Testis (tissue), 3 donors: ENCODE measurements around the gene AKAP6. TPM values are rescaled to one million over a fixed set of nuclear protein-coding genes. Genes with fewer than 3 reads are reported as not detected.

Experiments used
- DNase-seq: peaks from one replicate; pipeline ENCODE4 v3.0.0-alpha.2; 2019
- H3K27ac ChIP-seq, 2 donors: fragments of 200-600 bp; sonication (generic); one replicate each; pipeline ENCODE4 v1.5.1; 2019
- H3K27me3 ChIP-seq: fragments of 200-600 bp; sonication (generic); one replicate; pipeline ENCODE4 v1.5.1; 2019
- H3K36me3 ChIP-seq: fragments of 200-600 bp; sonication (generic); one replicate; pipeline ENCODE4 v1.5.1; 2017; ENCODE audit warnings: low read depth; ENCODE audit errors: missing control alignments
- H3K4me1 ChIP-seq: fragments of 200-600 bp; sonication (generic); one replicate; pipeline ENCODE4 v1.5.1; 2019
- H3K4me3 ChIP-seq, 2 donors: fragments of 200-600 bp; sonication (generic); one replicate each; pipeline ENCODE4 v1.5.1; 2017 to 2019
- H3K9me3 ChIP-seq: fragments of 200-600 bp; sonication (generic); one replicate; pipeline ENCODE4 v1.5.1; 2017
- POLR2A ChIP-seq: fragments of 450-650 bp; IDR thresholded peaks from one replicate; pipeline ENCODE4 v1.6.1; 2017; ENCODE audit warnings: antibody characterized with exemption, mild to moderate bottlenecking, moderate library complexity
- WGBS, 2 donors: methylation state at CpG; one replicate each; pipeline ENCODE4 v1.1.5; 2018; 5-methylcytosine and 5-hydroxymethylcytosine counted together
- intact Hi-C: fragments of 100-400 bp; cut with DNase I; formaldehyde crosslinking; loops from one replicate; pipeline ENCODE4 v1.15.1; 2023; ENCODE audit warnings: low total_unique reads
- polyA plus RNA-seq: library from polyadenylated mRNA; stranded (reverse); fragments of 350-450 nt; fragmentation: Illumina TruSeq; extraction: RNeasy Lipid Tissue Mini Kit (QIAGEN cat#74804); gene quantifications from one replicate; pipeline ENCODE4 v1.2.3, GENCODE V29; 2014; ENCODE audit warnings: low read depth, low replicate concordance; ENCODE audit not compliant: insufficient read depth
- total RNA-seq, 2 donors: library from RNA; depleted of rRNA; stranded (reverse); fragments of >200 nt; gene quantifications; one replicate each; pipeline ENCODE4 v1.2.3, GENCODE V29; 2016
- TF ChIP-seq, protein P1 (sequence below), 3 experiments: fragments of 450-650 bp in 2 of 3; fragments of 200-600 bp in 1 of 3; sonication (generic) in 1 of 3; IDR thresholded peaks; one replicate each; pipeline ENCODE4 v1.5.1; 2016 to 2019; ENCODE audit warnings: antibody characterized with exemption in 3 of 3, mild to moderate bottlenecking in 2 of 3, moderate library complexity in 1 of 3

AKAP6 gene
- total and polyA plus RNA-seq, 3 donors from 2014 or later, result 26.6 to 30.9 (median 30.9) TPM

GRCh38 chr14:32481707-32482106, 152.6 kb downstream of the AKAP6 start:
- DNase-seq, result no peak
- intact Hi-C loops, result no loop called here
- TF ChIP-seq, protein P1, sequence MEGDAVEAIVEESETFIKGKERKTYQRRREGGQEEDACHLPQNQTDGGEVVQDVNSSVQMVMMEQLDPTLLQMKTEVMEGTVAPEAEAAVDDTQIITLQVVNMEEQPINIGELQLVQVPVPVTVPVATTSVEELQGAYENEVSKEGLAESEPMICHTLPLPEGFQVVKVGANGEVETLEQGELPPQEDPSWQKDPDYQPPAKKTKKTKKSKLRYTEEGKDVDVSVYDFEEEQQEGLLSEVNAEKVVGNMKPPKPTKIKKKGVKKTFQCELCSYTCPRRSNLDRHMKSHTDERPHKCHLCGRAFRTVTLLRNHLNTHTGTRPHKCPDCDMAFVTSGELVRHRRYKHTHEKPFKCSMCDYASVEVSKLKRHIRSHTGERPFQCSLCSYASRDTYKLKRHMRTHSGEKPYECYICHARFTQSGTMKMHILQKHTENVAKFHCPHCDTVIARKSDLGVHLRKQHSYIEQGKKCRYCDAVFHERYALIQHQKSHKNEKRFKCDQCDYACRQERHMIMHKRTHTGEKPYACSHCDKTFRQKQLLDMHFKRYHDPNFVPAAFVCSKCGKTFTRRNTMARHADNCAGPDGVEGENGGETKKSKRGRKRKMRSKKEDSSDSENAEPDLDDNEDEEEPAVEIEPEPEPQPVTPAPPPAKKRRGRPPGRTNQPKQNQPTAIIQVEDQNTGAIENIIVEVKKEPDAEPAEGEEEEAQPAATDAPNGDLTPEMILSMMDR (IDR thresholded peaks at IDR 0.05), result no peak
- TF ChIP-seq POLR2A, result no peak
- no peak overlapping the region for H3K27ac ChIP-seq
- H3K4me3 ChIP-seq, result no peak overlapping the region
- H3K4me1 ChIP-seq, result no peaks in the 10 kb centered on the region
- no peaks in the 10 kb centered on the region for H3K9me3 ChIP-seq
- 42 to 44% methylated on average over 1 of the region's 1 CpG for WGBS, 2 donors
- H3K27me3 ChIP-seq, result no peaks in the 10 kb centered on the region
- no peaks in the 10 kb centered on the region for H3K36me3 ChIP-seq

GRCh38 chr14:32491416-32492016, 162.4 kb downstream of the AKAP6 start:
- Histone ChIP-seq H3K36me3 (no peaks in the 10 kb centered on the region), H3K4me3 (no peak overlapping the region), H3K9me3 (no peaks in the 10 kb centered on the region), H3K4me1 (no peaks in the 10 kb centered on the region), H3K27me3 (no peaks in the 10 kb centered on the region), H3K27ac (no peak overlapping the region)
- intact Hi-C loops, result no loop called here
- DNase-seq, result no peak
- TF ChIP-seq, protein P1 (IDR thresholded peaks at IDR 0.05), result no peak
- no peak for TF ChIP-seq POLR2A
- WGBS, 2 donors, result 92 to 97% methylated on average over 3 of the region's 3 CpGs

DNA sequence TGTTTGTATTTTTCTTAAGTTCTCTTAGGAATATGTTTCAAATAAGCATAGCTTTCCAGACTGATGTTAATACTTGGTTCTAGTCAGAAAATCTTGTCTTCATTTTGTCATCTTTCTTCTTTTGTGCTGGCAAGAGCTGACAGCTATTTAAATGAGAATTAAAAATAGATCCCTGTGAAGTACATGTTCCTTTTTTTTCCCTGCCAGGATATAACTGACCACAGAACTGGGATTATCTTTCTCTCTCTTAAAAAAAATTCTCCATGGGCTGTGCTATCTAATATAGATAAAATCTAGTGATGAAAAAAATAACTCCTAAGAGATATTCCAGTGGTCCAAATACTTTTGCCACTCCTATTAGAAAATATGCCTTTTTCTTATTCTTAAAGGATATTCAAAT, 163.4 kb downstream of the AKAP6 start:
- Histone ChIP-seq H3K4me3 (no peak overlapping the region), H3K4me1 (no peaks in the 10 kb centered on the region), H3K36me3 (no peaks in the 10 kb centered on the region), H3K9me3 (no peaks in the 10 kb centered on the region), H3K27ac (no peak overlapping the region), H3K27me3 (no peaks in the 10 kb centered on the region)
- TF ChIP-seq POLR2A, result no peak
- TF ChIP-seq, protein P1 (IDR thresholded peaks at IDR 0.05), result no peak
- DNase-seq, result no peak
- intact Hi-C loops, result no loop called here

DNA sequence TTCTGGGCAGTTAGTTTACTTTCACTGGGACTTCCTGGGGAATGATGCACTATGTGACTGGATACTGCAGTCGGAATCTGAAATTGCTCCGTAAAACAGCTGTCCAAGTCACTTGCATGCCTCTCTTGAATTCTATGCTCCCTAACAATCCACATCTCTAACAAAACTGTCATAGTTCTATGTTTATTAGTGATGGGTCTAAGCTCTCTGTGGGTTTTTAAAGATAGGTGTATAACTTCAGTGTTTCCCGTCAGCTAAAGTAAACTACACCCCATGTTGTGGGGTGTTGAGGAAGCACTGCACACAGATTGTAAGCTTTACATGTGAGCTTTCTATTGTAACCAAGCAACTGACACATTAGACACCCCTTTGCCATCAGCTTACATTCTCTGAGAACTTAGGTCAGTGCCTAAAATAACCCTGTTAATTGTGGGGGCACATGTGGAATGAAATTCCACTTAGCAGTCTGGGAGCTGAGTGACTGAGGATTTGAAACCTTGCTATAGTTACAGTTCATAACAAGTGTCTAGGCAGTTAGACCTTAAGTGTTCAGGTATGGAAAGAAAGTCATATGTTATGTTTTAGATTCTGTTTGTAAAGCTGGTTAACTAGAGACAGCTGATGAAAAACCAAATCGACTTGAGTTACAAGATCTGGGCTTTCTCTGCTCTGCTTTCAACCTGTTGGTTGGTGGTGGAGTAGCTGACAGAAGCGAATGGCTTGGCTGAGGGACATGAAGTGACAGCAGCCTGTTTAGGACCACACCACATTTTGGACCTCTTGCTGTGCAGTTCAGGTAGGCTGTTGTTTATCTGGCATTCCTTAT, 165.7 kb downstream of the AKAP6 start:
- TF ChIP-seq, protein P1 (IDR thresholded peaks at IDR 0.05), result no peak
- TF ChIP-seq POLR2A, result no peak
- Histone ChIP-seq H3K27me3 (no peaks in the 10 kb centered on the region), H3K4me3 (no peak overlapping the region), H3K36me3 (no peaks in the 10 kb centered on the region), H3K27ac (no peak overlapping the region), H3K4me1 (no peaks in the 10 kb centered on the region), H3K9me3 (no peaks in the 10 kb centered on the region)
- no peak for DNase-seq
- intact Hi-C loops, result no loop called here
- 85 to 87% methylated on average over 5 of the region's 5 CpGs for WGBS, 2 donors

GRCh38 chr14:32495435-32495734, 166.3 kb downstream of the AKAP6 start:
- Histone ChIP-seq H3K27me3 (no peaks in the 10 kb centered on the region), H3K4me1 (no peaks in the 10 kb centered on the region), H3K4me3 (no peak overlapping the region), H3K27ac (no peak overlapping the region), H3K9me3 (no peaks in the 10 kb centered on the region), H3K36me3 (no peaks in the 10 kb centered on the region)
- DNase-seq, result no peak
- intact Hi-C loops, result no loop called here
- WGBS, 2 donors, result 86 to 90% methylated on average over 6 of the region's 6 CpGs
- TF ChIP-seq POLR2A, result no peak
- TF ChIP-seq, protein P1 (IDR thresholded peaks at IDR 0.05), result no peak
